IMR-90 (cell line): ENCODE measurements around the gene KRTAP9-4. TPM values are rescaled to one million over a fixed set of nuclear protein-coding genes. Genes with fewer than 3 reads are reported as not detected.
"Not testable (repeated sequence)": the region's sequence is repeated elsewhere in the genome, so short reads cannot be mapped to it uniquely, and the experiment has no call there.

ENCODE experiments used
- ATAC-seq: fragments of 200-7000 bp; cut with Tn5 transposase; 2 replicates; pipeline ENCODE4 v1.9.1; 2020; ENCODE audit warnings: low read depth, mild to moderate bottlenecking, moderate library complexity
- BruUV-seq: library from RNA; stranded (reverse); fragments of 400-500 nt; replicated peaks from 2 replicates; lab custom pipeline; 2021; lab: Mats Ljungman, UMichigan
- CTCF ChIA-PET: fragments of 300-600 bp; formaldehyde crosslinking; extraction: SDS; loops from one replicate; lab custom pipeline; 2021; ENCODE audit warnings: antibody characterized with exemption; lab: Yijun Ruan, JAX
- POLR2A ChIA-PET: fragments of 300-600 bp; sonication (Branson Sonifier 250); formaldehyde crosslinking; loops from one replicate; lab custom pipeline; 2022; ENCODE audit warnings: antibody characterized with exemption; ENCODE audit not compliant: unreplicated experiment; lab: Charles Lee
- DNase-seq: peaks from one replicate; pipeline ENCODE4 v3.0.0; 2013
- H2AFZ ChIP-seq: replicated peaks from 2 replicates; pipeline ENCODE3; 2013; ENCODE audit warnings: low read length, mild to moderate bottlenecking; ENCODE audit not compliant: poor library complexity
- H2AK5ac ChIP-seq: 2 replicates; pipeline ENCODE4 v1.6.1; 2013; ENCODE audit warnings: low read depth, low read length, inconsistent platforms
- H2AK9ac ChIP-seq: replicated peaks from 2 replicates; pipeline ENCODE3; 2013; ENCODE audit warnings: mild to moderate bottlenecking, low read depth, low read length, moderate library complexity; ENCODE audit not compliant: poor library complexity
- H2BK120ac ChIP-seq: 2 replicates; pipeline ENCODE4 v1.6.1; 2013; ENCODE audit warnings: low read depth, low read length, inconsistent platforms
- H2BK15ac ChIP-seq: 3 replicates; pipeline ENCODE4 v1.6.1; 2013; ENCODE audit warnings: low read depth, low read length, inconsistent platforms
- H2BK20ac ChIP-seq: 2 replicates; pipeline ENCODE4 v1.6.1; 2013; ENCODE audit warnings: low read depth, mild to moderate bottlenecking, inconsistent platforms, low read length, moderate library complexity
- H2BK5ac ChIP-seq: 2 replicates; pipeline ENCODE4 v1.6.1; 2013; ENCODE audit warnings: mild to moderate bottlenecking, low read depth, low read length, inconsistent platforms; ENCODE audit not compliant: poor library complexity, severe bottlenecking
- H3K14ac ChIP-seq: replicated peaks from 2 replicates; pipeline ENCODE4 v1.6.1; 2013; ENCODE audit warnings: low read depth, low read length, inconsistent platforms
- H3K18ac ChIP-seq: 2 replicates; pipeline ENCODE4 v1.6.1; 2013; ENCODE audit warnings: low read depth, low read length, control low read depth
- H3K23ac ChIP-seq: 2 replicates; pipeline ENCODE4 v1.6.1; 2013; ENCODE audit warnings: low read depth, low read length, inconsistent platforms
- H3K27ac ChIP-seq: 2 replicates; pipeline ENCODE4 v1.5.1; 2013; ENCODE audit warnings: mild to moderate bottlenecking, control low read depth, low read length; ENCODE audit not compliant: insufficient read depth
- H3K27me3 ChIP-seq: 2 replicates; pipeline ENCODE4 v1.6.1; 2013; ENCODE audit warnings: low read length; ENCODE audit not compliant: control insufficient read depth, insufficient read depth
- H3K36me3 ChIP-seq: 2 replicates; pipeline ENCODE4 v1.6.1; 2013; ENCODE audit warnings: low read length, mixed read lengths; ENCODE audit not compliant: control insufficient read depth, insufficient read depth
- H3K4ac ChIP-seq: 2 replicates; pipeline ENCODE4 v1.6.1; 2013; ENCODE audit warnings: low read depth, low read length, inconsistent platforms
- H3K4me1 ChIP-seq: 2 replicates; pipeline ENCODE4 v1.6.1; 2013; ENCODE audit warnings: low read length, mixed read lengths; ENCODE audit not compliant: control insufficient read depth, insufficient read depth
- H3K4me2 ChIP-seq: 2 replicates; pipeline ENCODE4 v1.6.1; 2013; ENCODE audit warnings: low read depth, mild to moderate bottlenecking, control low read depth, low read length, moderate library complexity
- H3K4me3 ChIP-seq: 2 replicates; pipeline ENCODE4 v1.5.1; 2013; ENCODE audit warnings: low read depth, mild to moderate bottlenecking, control low read depth, low read length, moderate library complexity; ENCODE audit not compliant: insufficient read depth
- H3K56ac ChIP-seq: 2 replicates; pipeline ENCODE4 v1.6.1; 2013; ENCODE audit warnings: low read length, inconsistent platforms; ENCODE audit not compliant: insufficient read depth; ENCODE audit errors: extremely low read depth
- H3K79me1 ChIP-seq, 2 experiments: 2 replicates each; pipeline ENCODE4 v1.6.1; 2013; ENCODE audit warnings: low read length in 2 of 2, inconsistent platforms in 1 of 2, low read depth in 1 of 2
- H3K9ac ChIP-seq: 2 replicates; pipeline ENCODE4 v1.6.1; 2013; ENCODE audit warnings: low read depth, low read length, control low read depth
- H3K9me1 ChIP-seq: 2 replicates; pipeline ENCODE4 v1.6.1; 2013; ENCODE audit warnings: low read length, inconsistent platforms; ENCODE audit not compliant: insufficient read depth
- H3K9me3 ChIP-seq: 2 replicates; pipeline ENCODE4 v1.6.1; 2013; ENCODE audit warnings: low read length; ENCODE audit not compliant: control insufficient read depth, insufficient read depth
- H4K20me1 ChIP-seq: 2 replicates; pipeline ENCODE4 v1.6.1; 2013; ENCODE audit warnings: low read length, inconsistent platforms; ENCODE audit not compliant: insufficient read depth
- H4K5ac ChIP-seq: 2 replicates; pipeline ENCODE4 v1.6.1; 2013; ENCODE audit warnings: mild to moderate bottlenecking, low read depth, low read length, control low read depth
- H4K8ac ChIP-seq, 2 experiments: 2 replicates each; pipeline ENCODE4 v1.6.1; 2013; ENCODE audit warnings: low read depth in 2 of 2, low read length in 2 of 2, control low read depth in 1 of 2, inconsistent platforms in 1 of 2
- H4K91ac ChIP-seq: 2 replicates; pipeline ENCODE4 v1.6.1; 2013; ENCODE audit warnings: low read depth, low read length, inconsistent platforms; ENCODE audit not compliant: insufficient read depth
- WGBS, 2 experiments: methylation state at CpG; one replicate each; pipeline versions ENCODE4 v1.1.5 to v1.1.7; 2013; ENCODE audit warnings: missing lambda C conversion rate in 2 of 2; ENCODE audit not compliant: insufficient read length in 1 of 2; ENCODE audit errors: extremely low coverage in 2 of 2; 5-methylcytosine and 5-hydroxymethylcytosine counted together
- dilution Hi-C: fragments of 300-500 bp; cut with HindIII; formaldehyde crosslinking; loops from one replicate; pipeline ENCODE4 v1.14.3; 2018; ENCODE audit warnings: low sequenced_read_pairs; ENCODE audit not compliant: unreplicated experiment
- in situ Hi-C: fragments of 300-500 bp; cut with MboI; formaldehyde crosslinking; loops from 3 replicates; pipeline ENCODE4 v1.14.3; 2019; ENCODE audit warnings: low sequenced_read_pairs, inconsistent platforms, mixed read lengths
- intact Hi-C: fragments of 100-400 bp; cut with micrococcal nuclease; formaldehyde crosslinking; loops from 2 replicates; pipeline ENCODE4 v1.10.0; 2022
- polyA plus RNA-seq, 3 experiments: library from polyadenylated mRNA; depleted of rRNA; stranded (reverse); fragments of >200 nt; gene quantifications; 2 replicates each; pipeline ENCODE4 v1.2.3, GENCODE V29; 2012; ENCODE audit warnings: low replicate concordance in 1 of 3
- total RNA-seq: library from RNA; depleted of rRNA; stranded (reverse); fragments of >200 nt; gene quantifications from 2 replicates; pipeline ENCODE4 v1.2.3, GENCODE V29; 2012

The KRTAP9-4 gene
- total and polyA plus RNA-seq, 2 of the 4 experiments (the other 2 are of a cell fraction): not detected

DNA sequence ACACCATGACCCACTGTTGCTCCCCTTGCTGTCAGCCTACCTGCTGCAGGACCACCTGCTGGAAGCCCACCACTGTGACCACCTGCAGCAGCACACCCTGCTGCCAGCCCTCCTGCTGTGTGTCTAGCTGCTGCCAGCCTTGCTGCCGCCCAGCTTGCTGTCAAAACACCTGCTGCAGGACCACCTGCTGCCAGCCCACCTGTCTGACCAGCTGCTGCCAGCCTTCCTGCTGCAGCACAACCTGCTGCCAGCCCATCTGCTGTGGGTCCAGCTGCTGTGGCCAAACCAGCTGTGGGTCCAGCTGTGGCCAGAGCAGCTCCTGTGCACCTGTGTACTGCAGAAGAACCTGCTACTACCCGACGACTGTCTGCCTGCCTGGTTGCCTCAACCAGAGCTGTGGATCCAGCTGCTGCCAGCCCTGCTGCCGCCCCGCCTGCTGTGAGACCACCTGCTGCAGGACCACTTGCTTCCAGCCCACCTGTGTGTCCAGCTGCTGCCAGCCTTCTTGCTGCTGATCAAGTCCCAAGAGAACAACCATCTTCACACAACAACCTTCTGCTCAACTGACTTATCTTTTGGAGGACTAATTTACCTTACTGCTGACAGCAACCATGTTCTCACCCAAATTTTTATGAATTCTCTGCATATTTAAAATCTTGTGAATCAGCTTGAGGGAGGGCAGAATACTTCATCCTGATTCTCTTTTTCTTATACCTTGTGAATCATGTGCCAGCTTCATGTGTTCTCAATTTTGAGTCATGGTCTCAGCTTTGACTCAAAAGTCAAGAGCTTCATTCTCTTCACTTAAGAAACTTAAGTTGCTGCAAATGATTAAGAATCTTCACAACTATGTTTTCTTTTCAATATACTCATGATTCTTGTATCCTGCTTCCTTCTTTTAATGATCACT lies 6.1 kb downstream of the KRTAP9-4 start, which contains the start of gene KRTAP9-9:
Gene KRTAP9-9 (plus strand): TSS at position 4 of the 910 bp plus-strand sequence.
- intact Hi-C loops, H2AK5ac ChIP-seq, H4K5ac ChIP-seq: not testable (repeated sequence)

More for the DNA sequence above, 6.1 kb downstream of the KRTAP9-4 start, which contains the start of gene KRTAP9-9:
- CTCF ChIA-PET, H4K91ac ChIP-seq, H3K36me3 ChIP-seq, H3K56ac ChIP-seq, BruUV-seq, POLR2A ChIA-PET, dilution Hi-C loops, H3K18ac ChIP-seq, H3K9ac ChIP-seq, H2BK5ac ChIP-seq, H3K4ac ChIP-seq, H3K14ac ChIP-seq, H3K9me1 ChIP-seq, H2BK15ac ChIP-seq, H2BK20ac ChIP-seq, H2BK120ac ChIP-seq, H4K8ac ChIP-seq, H3K4me1 ChIP-seq, DNase-seq, H3K4me2 ChIP-seq, ATAC-seq, H3K23ac ChIP-seq, H3K9me3 ChIP-seq, H3K27ac ChIP-seq, H2AFZ ChIP-seq, H2AK9ac ChIP-seq, in situ Hi-C loops, H3K79me1 ChIP-seq, H4K20me1 ChIP-seq, H3K4me3 ChIP-seq: not testable (repeated sequence)
- peaks cover 21% of the 10 kb centered on the region for H3K27me3 ChIP-seq
- 80% methylated on average over 4 of the region's 5 CpGs; no CpG with 5 or more reads in 1 of the 2 experiments for WGBS, 2 experiments
